ENCODE measurements around the gene DIS3L2.
"Not testable (repeated sequence)": the region's sequence is repeated elsewhere in the genome, so short reads cannot be mapped to it uniquely, and the experiment has no call there.

DIS3L2 gene

GRCh38 chr2:232142502-232142901 is 181.0 kb downstream of the DIS3L2 start:
- TF ChIP-seq CTCF (IDR thresholded peaks at IDR 0.05; ENCODE audit: low read depth, low read length) = no peak
- no peak overlapping the region for H3K4me3 ChIP-seq (ENCODE audit: low read depth, low read length)

GRCh38 chr2:232146294-232146693 is 184.8 kb downstream of the DIS3L2 start:
- TF ChIP-seq CTCF (IDR thresholded peaks at IDR 0.05; ENCODE audit: low read depth, low read length) = no peak

GRCh38 chr2:232147440-232148077 is 186.0 kb downstream of the DIS3L2 start:
- H3K4me3 ChIP-seq (ENCODE audit: low read depth, low read length) = no peak overlapping the region
- TF ChIP-seq CTCF (IDR thresholded peaks at IDR 0.05; ENCODE audit: low read depth, low read length) = no peak

More at GRCh38 chr2:232146294-232146693, 184.8 kb downstream of the DIS3L2 start:
- H3K4me3 ChIP-seq (ENCODE audit: low read depth, low read length) = no peak overlapping the region

- no peak overlapping the region for H3K4me3 ChIP-seq (ENCODE audit: low read depth, low read length)
- no peak for TF ChIP-seq CTCF (IDR thresholded peaks at IDR 0.05; ENCODE audit: low read depth, low read length)
Observed at GRCh38 chr2:232162187-232162586, 200.7 kb downstream of the DIS3L2 start.

- no peak for TF ChIP-seq CTCF (IDR thresholded peaks at IDR 0.05; ENCODE audit: low read depth, low read length)
- no peak overlapping the region for H3K4me3 ChIP-seq (ENCODE audit: low read depth, low read length)
Observed at GRCh38 chr2:232170396-232170795, 208.9 kb downstream of the DIS3L2 start.

GRCh38 chr2:232174662-232175061 is 213.1 kb downstream of the DIS3L2 start:
- no peak overlapping the region for H3K4me3 ChIP-seq (ENCODE audit: low read depth, low read length)
- TF ChIP-seq CTCF (IDR thresholded peaks at IDR 0.05; ENCODE audit: low read depth, low read length) = no peak

- H3K4me3 ChIP-seq (ENCODE audit: low read depth, low read length) = not testable (repeated sequence)
Observed at GRCh38 chr2:232176587-232176986, 215.1 kb downstream of the DIS3L2 start.

GRCh38 chr2:232183279-232183678 is 221.8 kb downstream of the DIS3L2 start:
- no peak overlapping the region for H3K4me3 ChIP-seq (ENCODE audit: low read depth, low read length)
- no peak for TF ChIP-seq CTCF (IDR thresholded peaks at IDR 0.05; ENCODE audit: low read depth, low read length)

All from WI38 (cell line).